ENCODE results near the gene ADGRD2. TPM values are rescaled to one million over a fixed set of nuclear protein-coding genes. Genes with fewer than 3 reads are reported as not detected.

The ADGRD2 gene
- total RNA-seq, 2 experiments from 2014 or later: not detected

- H3K27ac Mint-ChIP-seq: no peak overlapping the region
- no peak overlapping the region for H3K4me3 Mint-ChIP-seq
Observed at GRCh38 chr9:124502711-124503702, 52.8 kb downstream of the ADGRD2 start.

DNA sequence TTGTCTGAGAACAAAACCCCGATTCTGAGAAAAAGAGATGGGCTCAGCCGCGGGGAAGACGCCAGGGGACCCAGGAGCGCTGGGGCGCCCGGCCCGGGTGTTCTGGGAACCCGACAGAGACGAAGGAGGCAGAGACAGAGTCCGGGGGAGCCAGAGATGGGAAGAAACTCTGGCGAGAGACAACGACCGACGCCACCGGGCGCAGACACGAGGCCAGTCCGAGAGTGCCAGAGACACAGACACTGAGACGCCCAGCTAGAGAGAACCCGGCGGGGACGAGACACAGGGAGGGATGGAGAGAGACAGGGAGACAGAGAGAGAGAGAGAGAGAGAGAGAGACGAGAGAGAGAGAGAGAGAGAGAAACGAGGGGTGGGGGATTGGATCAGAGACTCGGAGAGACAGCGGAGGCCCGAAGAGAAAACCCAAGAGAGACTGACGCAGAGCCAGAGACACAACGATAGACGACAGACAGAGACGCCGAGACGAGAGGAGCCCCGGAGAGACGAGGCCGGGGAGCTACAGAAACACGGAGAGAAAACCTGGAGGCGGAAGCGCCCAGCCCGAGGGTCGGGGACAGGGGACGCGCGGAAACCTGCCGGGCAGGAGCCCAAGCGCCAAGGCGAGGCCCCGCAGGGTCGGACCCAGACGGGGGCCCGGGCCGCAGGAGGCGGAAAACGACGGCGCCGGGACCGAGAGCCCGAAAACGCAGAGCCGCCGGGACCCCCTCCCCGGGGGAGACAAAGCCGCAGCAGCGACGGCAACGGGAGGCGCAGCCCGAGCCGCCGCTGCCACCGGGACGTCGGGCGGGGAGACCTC lies 53.7 kb downstream of the ADGRD2 start:
- POLR2A ChIA-PET: no interaction called here

More at GRCh38 chr9:124502711-124503702, 52.8 kb downstream of the ADGRD2 start:
- Mint-ChIP-seq H3K9me3 (no peaks in the 10 kb centered on the region), H3K4me1 (peaks cover 9% of the 10 kb centered on the region), H3K27me3 (peaks cover 25% of the 10 kb centered on the region), H3K36me3 (ENCODE audit: low read depth) (no peaks in the 10 kb centered on the region)
- DNase-seq: no peak
- ChIA-PET CTCF (no interaction called here), POLR2A (no interaction called here)

DNA sequence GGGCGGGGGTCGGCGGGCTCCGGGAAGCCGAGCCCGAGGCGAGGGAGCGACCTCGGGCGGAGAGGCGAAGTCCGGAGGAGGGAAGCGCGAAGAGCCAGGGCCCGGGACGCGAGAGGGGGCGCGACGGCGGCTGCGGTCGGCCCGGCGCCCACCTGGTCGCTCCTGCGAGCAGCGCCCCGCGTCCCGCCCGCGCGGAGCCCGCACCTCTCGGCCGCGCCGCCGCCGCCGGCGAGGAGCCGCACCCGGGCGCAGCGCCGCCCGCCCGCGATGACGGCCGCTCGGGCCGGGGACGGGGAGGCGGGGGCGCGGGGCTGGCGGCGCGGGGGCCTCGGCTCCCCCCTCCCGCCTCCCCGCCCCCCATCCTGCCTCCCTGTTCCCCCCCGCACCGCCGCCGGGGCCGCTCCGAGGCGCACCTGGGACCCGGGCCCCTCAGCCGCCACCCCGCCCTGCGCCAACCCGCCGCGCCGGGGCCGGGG lies 54.3 kb downstream of the ADGRD2 start:
- Mint-ChIP-seq H3K27me3 (peaks cover 24% of the 10 kb centered on the region), H3K4me1 (peaks cover 9% of the 10 kb centered on the region), H3K27ac (no peak overlapping the region), H3K9me3 (no peaks in the 10 kb centered on the region), H3K4me3 (no peak overlapping the region), H3K36me3 (ENCODE audit: low read depth) (no peaks in the 10 kb centered on the region)
- DNase-seq: no peak
- ChIA-PET CTCF (interaction anchor here (0.6 kb wide), 2 partner anchors 55 to 968 kb away, joined by 3 to 5 read pairs; no protein-coding TSS in a partner anchor), POLR2A (no interaction called here)

More for the DNA sequence above, 53.7 kb downstream of the ADGRD2 start:
- Mint-ChIP-seq H3K9me3 (no peaks in the 10 kb centered on the region), H3K4me1 (peaks cover 9% of the 10 kb centered on the region), H3K27ac (no peak overlapping the region), H3K4me3 (peak overlapping the region; percentile 17), H3K27me3 (peaks cover 25% of the 10 kb centered on the region), H3K36me3 (ENCODE audit: low read depth) (no peaks in the 10 kb centered on the region)
- CTCF ChIA-PET: interaction anchor here (0.6 kb wide), 2 partner anchors 54 to 969 kb away, joined by 3 to 5 read pairs; no protein-coding TSS in a partner anchor
- no peak for DNase-seq

DNA sequence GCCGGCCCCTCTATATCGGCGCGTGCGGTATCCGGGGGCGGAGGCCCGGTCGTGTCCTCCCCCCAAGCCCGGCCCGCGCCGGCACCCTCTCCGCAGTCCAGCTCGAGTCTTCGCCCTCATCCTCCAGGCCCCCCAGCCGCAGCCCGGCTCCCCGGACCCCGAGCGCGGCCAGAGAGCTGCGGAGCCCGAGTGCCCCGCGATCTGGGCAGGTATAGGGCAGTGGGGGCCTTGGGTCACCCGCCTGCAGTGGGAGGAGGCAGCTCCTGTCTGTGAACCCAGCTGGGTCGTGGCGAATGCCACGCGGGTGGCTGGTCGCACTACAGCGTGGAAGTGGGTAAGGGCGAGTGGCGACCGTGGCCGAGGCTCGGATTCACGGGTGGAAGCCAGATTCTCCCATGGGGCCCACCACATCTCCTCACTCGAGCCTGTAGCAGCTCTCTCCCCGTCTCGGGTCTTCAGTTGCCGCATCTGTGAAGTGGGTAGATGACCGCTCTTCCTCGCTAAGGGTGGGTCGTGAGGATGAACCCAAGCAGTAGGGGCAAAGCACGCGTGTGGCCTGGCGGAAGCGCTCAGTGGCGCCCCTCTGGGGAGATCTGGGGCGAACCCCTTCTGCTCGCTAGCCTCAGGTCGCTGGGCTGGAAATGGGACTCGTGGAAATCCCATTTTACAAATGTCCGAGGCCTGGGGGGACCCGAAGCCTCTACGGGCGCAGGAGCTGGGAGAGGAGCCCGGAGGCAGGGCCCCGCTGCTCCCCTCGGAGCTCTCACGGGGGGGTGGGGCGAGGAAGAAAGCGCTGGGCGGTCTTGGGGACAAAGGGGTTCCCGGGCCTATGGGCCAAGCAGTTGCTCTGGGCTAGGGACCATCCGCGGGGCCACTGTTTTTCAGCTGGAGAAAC lies 55.0 kb downstream of the ADGRD2 start:
- peaks cover 9% of the 10 kb centered on the region for H3K4me1 Mint-ChIP-seq
- no peaks in the 10 kb centered on the region for H3K9me3 Mint-ChIP-seq
- ChIA-PET POLR2A (no interaction called here), CTCF (no interaction called here)
- no peak overlapping the region for H3K4me3 Mint-ChIP-seq
- no peak overlapping the region for H3K27ac Mint-ChIP-seq
- peaks cover 22% of the 10 kb centered on the region for H3K27me3 Mint-ChIP-seq
- no peak for DNase-seq
- H3K36me3 Mint-ChIP-seq (ENCODE audit: low read depth): no peaks in the 10 kb centered on the region

DNA sequence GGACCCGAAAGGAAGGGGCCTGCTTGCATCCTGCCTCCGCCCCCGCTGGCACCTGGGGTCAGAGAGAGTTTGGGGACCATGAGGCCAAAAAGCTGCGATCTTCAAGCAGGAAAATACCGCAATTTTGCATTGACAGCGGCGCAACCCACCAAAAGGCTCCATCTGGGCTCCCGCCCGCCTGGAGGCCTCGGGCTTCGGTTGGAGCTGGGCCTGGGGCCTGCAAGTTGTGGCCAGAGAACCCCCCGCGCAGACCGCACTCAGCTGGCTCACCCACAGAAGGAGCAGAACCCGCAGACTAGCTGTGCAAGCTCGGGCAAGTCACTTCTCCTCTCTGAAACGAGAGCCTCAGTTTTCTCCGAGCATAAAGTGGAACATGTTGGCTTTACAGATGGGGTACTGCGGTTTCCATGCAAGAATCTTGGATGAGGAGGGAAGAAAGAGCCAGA lies 55.7 kb downstream of the ADGRD2 start:
- POLR2A ChIA-PET: no interaction called here
- Mint-ChIP-seq H3K27me3 (peaks cover 22% of the 10 kb centered on the region), H3K36me3 (ENCODE audit: low read depth) (no peaks in the 10 kb centered on the region), H3K4me3 (no peak overlapping the region), H3K27ac (no peak overlapping the region), H3K4me1 (peaks cover 7% of the 10 kb centered on the region), H3K9me3 (no peaks in the 10 kb centered on the region)
- CTCF ChIA-PET: interaction anchor here (1.1 kb wide), 1 partner anchor 31 kb away, joined by 3 read pairs; no protein-coding TSS in a partner anchor
- DNase-seq: no peak

DNA sequence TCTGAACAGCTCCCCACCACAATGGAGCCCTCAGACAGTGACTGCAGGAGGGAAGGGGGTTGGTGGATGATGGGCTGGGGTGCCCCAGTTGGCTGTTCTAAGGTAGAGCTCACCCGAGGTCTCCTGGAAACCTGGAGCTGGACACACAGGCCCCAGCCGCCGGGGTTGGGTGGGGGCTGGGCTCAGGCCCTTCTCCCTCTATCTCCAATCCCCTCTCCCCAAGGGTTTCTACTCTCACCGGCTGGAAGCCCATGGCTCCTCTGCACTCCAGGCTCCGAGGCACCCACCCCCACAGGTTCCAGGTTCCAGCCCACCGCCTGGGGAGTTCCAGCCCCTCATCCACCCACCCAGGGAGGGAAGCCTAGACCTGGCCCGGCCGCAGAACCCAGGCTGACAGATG lies 56.2 kb downstream of the ADGRD2 start:
- Mint-ChIP-seq H3K27ac (no peak overlapping the region), H3K27me3 (peaks cover 22% of the 10 kb centered on the region), H3K4me3 (no peak overlapping the region), H3K9me3 (no peaks in the 10 kb centered on the region), H3K4me1 (peaks cover 7% of the 10 kb centered on the region), H3K36me3 (ENCODE audit: low read depth) (no peaks in the 10 kb centered on the region)
- ChIA-PET POLR2A (no interaction called here), CTCF (interaction anchor here (1.1 kb wide), 1 partner anchor 30 kb away, joined by 3 read pairs; no protein-coding TSS in a partner anchor)
- no peak for DNase-seq

GRCh38 chr9:124506931-124507879 lies 57.0 kb downstream of the ADGRD2 start, which contains the start of gene NR5A1:
TSS of gene NR5A1 (minus strand) at chr9:124507399. CDS start at chr9:124503395, 4,004 bp downstream.
- no peaks in the 10 kb centered on the region for H3K36me3 Mint-ChIP-seq (ENCODE audit: low read depth)
- ChIA-PET POLR2A (no interaction called here), CTCF (interaction anchor here (1.1 kb wide), 1 partner anchor 30 kb away, joined by 3 read pairs; no protein-coding TSS in a partner anchor)
- H3K27me3 Mint-ChIP-seq: peaks cover 17% of the 10 kb centered on the region
- no peak within 1 kb of the TSS for H3K4me3 Mint-ChIP-seq
- no peaks in the 10 kb centered on the region for H3K9me3 Mint-ChIP-seq
- peaks cover 7% of the 10 kb centered on the region for H3K4me1 Mint-ChIP-seq
- DNase-seq: no peak
- no peak within 1 kb of the TSS for H3K27ac Mint-ChIP-seq

DNA sequence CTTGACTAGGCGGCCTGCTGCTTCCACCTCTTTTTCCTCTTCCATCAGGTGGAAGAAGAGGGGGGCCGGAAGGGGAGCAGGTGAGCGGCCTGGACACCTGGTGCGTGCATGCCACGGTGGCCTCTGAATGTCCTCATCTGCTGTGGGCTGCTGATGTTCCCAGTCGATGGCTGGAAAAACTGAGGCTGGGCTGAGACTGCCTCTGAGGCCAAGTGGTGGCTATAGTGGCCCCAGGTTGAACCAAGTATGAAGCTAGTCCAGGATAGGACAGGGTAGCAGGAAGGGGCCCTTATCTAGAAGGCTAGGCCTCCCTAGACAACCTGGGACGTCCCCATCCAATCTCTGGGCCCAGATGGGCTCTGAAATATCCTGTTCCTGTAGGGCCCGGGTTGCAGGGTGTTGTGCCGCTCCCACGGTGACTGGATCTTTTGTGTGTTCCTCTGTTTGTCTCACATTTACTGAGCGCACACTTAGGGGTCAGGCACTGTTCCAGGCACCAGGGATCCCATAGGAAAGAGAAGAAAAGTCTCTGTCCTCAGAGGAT lies 57.7 kb downstream of the ADGRD2 start:
- peaks cover 17% of the 10 kb centered on the region for H3K27me3 Mint-ChIP-seq
- peaks cover 7% of the 10 kb centered on the region for H3K4me1 Mint-ChIP-seq
- ChIA-PET POLR2A (no interaction called here), CTCF (no interaction called here)
- H3K36me3 Mint-ChIP-seq (ENCODE audit: low read depth): no peaks in the 10 kb centered on the region
- H3K4me3 Mint-ChIP-seq: no peak overlapping the region
- H3K27ac Mint-ChIP-seq: no peak overlapping the region
- no peaks in the 10 kb centered on the region for H3K9me3 Mint-ChIP-seq
- DNase-seq: no peak

DNA sequence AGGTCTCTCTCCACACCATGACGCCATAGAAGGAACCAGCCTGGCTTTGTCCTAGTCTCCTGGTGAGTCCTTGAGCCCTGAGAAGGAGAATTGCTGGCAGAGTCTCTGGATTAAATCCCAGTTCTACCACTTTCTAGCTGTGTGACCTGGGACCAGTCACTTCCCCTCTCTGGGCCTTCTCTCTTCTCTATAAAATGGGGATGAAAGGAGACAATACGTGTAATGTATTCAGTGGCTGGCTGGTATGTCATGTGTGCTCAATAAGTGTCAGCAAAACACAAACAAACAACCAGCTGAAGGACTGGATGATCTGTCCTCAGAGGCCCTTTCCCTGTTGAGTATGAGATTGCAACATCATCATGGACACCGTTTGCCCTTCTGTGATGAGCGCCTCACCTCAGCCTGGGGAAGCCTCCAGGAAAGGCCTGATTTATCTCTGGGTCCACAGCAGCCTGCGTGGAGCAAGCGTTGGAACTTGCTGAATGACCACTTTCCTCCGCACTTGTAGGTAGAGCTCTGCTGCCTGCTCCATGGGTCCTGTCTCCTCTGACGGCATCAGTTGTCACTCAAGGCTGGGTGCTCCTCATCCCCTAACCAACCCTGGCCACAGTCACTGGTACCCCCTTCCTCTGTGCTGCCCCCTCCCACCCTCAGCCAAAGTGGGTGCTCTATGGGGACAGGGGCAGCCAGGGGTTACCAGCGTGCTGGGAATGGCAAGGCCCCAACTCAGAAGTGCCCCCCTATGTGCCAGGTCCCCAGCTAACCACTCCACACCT lies 60.6 kb downstream of the ADGRD2 start:
- Mint-ChIP-seq H3K36me3 (ENCODE audit: low read depth) (no peaks in the 10 kb centered on the region), H3K4me3 (no peak overlapping the region), H3K4me1 (no peaks in the 10 kb centered on the region), H3K9me3 (no peaks in the 10 kb centered on the region), H3K27me3 (peaks cover 3% of the 10 kb centered on the region), H3K27ac (no peak overlapping the region)
- ChIA-PET POLR2A (no interaction called here), CTCF (no interaction called here)
- DNase-seq: no peak

DNA sequence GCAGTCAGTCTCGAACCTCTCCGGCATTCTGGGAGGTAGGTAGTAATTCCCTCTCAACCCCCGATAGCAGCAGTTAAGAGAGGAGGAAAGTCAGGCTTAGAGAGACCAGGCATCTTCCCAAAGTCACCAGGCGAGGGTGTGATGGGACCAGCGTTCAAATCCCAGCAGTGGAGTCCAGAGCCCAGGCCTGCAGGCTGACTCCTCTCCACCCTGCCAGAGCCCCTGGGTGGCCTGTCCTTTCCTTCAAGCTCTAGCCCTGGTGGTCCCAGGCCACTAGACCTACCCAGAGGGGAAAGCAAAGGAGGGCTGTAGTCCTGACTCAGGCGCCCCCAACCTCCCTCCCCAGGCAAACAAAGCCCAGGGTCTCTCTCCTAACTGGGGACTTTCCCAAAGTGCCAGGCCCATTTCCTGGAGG lies 61.2 kb downstream of the ADGRD2 start:
- DNase-seq: no peak
- H3K4me1 Mint-ChIP-seq: no peaks in the 10 kb centered on the region
- ChIA-PET CTCF (no interaction called here), POLR2A (no interaction called here)
- H3K9me3 Mint-ChIP-seq: no peaks in the 10 kb centered on the region
- H3K4me3 Mint-ChIP-seq: no peak overlapping the region
- H3K27ac Mint-ChIP-seq: no peak overlapping the region
- no peaks in the 10 kb centered on the region for H3K36me3 Mint-ChIP-seq (ENCODE audit: low read depth)
- no peaks in the 10 kb centered on the region for H3K27me3 Mint-ChIP-seq

Data from activated CD4-positive, alpha-beta memory T cell treated with anti-CD3 and anti-CD28 coated beads, Interleukin-2, amount 10 ng/mL, durations not matched to agents 7 days and 5 days (primary cell).